Stimulated activated CD4-positive, alpha-beta T cell treated with anti-CD3 and anti-CD28 coated beads, Interleukin-2, amount 100 ng/mL, for 48 hours (primary cell): ENCODE measurements around the gene BIN1.
A peak's percentile ranks its signal among the peaks of the same experiment; 100 is the strongest.

Source experiments
- DNase-seq, 2 donors: peaks; one replicate each; pipeline ENCODE4 v3.0.0-alpha.2; 2020

The BIN1 gene

DNA sequence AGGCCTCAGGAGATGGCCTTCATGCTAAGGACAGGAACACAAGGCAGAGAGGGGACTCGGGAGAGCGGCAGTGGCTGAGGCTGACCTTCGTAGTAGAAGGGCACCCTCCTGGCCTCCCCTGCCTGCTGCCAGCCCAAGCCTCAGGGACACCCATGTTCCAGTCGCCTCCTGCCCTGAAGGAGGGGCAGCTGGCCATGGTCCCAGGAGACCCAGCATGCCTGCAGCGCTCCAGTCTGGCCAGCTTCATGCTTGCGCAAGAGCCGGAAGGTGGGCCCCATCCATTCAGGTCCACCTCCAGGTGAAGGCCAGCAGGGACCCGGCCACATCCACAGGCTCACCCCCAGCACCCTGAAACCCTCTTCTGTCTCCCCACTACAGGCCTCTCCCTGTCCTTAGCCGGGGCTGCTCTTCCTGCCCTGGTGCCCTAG, 35.0 kb downstream of the BIN1 start:
- DNase-seq, result no peak

DNA sequence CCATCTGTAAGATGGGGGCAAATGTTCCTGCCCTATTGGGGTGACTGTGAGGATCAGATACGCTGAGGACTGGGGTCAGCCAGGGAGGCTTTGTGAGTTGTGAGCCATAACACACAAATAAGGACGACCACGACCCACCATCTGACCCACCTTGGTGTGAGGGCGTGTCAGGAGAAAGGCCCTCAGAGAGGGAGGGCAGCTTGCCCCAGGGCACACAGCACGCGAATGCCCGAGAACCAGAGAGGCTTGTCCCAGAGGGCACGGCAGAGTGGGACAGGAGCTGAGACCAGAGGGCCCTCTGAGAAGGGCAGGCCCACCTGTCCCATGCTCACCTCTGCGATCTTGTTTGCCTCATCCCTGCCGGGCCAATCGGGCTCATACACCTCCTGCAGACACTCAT, 36.7 kb downstream of the BIN1 start:
- no peak for DNase-seq

DNA sequence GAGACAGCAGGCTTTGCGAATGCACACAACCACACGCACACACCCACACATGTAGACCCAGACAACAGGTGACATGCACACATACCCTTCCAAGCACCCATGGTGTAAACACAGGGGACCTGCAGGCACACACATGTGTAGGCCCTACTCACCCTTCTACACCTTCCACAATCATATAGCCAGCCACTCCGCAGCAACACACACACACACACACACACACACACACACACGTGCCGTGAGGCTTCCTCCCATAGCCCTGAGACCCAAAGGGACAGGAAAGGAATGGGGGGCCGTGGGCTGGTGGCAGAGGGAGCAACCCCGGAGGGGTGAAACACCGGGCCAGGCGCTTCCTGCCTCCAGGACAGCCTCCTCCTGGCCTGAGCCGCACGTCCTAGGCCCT, 37.4 kb downstream of the BIN1 start:
- no peak for DNase-seq

DNA sequence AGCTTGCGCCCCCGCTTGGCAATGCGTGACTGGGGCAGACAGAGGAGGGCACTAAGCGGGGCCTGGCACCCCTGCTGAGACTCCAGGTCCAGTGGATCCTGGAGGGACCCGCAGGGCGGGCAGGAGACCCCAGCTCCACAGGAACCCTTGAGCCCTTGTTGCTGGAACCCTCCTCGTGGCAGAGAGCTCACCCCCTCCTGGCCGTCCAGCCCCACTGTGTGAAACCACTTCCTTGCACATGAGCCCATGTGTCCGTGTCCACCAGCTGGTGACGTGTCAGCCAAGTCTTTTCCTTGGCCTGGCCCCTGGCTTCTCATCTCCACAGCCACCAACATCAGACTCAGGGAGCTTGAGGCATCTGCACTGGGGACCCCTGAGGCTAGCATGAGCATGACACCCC, 38.0 kb downstream of the BIN1 start:
- no peak for DNase-seq

DNA sequence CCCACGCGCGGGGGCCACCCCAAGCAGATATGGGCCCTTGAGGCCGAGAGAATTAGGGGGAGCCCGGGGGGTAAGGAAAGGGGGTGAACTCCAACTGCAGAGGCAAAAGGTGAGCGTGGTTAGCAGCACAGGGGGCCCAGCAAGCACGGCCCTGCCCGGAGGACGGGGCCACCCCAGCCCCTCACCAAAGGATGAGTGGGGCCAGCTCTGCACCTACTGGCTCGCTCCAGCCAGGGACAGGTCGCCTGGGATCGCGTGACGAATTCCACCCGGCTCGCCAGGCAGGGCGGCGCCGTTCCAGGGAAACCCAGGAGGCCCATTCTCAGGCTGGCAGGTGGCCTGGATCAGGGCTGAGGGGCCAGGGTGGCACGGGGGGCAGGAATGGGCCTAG, 38.6 kb downstream of the BIN1 start:
- DNase-seq, result no peak

DNA sequence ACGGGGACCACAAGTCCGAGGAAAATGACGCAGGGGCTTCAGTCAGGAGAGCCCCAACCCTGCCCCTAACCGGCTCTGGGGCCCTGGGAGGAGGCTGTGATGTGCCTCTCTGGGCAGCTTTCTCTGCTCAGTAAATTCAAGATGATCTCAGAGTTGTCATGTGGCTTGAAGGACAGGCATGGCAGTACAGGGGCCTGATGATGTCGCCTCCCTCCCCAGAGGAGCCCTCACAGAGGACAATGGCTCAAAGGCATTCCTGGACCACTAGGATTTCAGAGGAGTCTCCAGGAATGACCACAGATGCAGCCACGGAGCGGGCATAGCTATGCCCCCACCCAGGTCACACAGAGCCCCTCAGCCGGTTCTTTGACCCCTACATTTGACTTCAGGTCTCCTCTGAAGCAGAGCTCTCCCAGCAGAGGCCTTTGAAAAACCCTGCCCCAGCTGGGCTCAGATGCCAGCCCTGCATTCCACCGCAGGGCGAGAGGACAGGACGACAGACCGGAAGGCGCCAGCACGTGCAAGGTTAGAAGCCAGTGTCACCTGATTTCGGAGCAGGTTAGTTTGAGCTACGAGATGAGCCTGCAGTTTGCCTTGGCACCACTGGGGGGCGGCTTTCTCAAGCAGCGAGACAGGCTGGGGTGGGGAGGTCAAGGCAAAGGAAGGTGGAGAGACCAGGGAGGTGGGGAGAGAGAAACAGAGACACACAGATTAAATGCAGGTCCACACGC, 39.2 kb downstream of the BIN1 start:
- DNase-seq, result peak; percentile 63 to 70

DNA sequence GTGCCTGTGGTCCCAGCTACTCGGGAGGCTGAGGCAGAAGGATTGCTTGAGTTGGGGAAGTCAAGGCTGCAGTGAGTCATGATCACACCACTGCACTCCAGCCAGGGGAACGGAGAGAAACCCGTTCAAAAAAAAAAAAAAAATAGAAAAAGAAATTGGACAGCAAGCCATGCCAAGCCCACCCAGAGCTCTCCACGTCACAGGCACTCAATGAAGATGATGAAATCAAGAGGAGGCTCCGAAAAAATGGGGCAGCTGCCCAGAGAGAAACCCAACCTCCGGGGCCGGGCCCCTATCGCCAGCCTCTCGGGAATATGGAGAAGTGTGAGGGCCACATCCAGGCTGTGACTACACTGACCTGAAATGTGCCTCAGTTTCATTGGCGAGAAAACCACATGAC, 40.0 kb downstream of the BIN1 start:
- no peak for DNase-seq

DNA sequence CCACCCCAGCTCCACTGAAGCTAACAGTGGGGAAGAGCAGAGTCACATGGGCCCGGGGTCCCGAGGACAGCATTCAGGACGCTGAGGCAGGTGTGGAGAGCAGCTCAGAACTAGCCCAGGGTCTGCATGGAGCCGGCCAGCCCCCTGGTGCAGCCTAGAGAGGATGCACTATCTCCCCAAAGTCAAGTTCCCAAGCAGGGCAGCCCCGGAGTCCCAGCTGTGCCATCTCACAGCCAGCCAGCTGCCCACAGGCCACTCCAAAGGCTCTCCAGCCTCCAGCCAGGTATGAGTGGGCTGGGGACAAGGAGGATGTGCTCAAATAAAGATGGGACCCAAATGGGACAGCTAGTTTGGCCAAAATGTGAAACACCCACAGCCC, 41.0 kb downstream of the BIN1 start:
- DNase-seq, result no peak

DNA sequence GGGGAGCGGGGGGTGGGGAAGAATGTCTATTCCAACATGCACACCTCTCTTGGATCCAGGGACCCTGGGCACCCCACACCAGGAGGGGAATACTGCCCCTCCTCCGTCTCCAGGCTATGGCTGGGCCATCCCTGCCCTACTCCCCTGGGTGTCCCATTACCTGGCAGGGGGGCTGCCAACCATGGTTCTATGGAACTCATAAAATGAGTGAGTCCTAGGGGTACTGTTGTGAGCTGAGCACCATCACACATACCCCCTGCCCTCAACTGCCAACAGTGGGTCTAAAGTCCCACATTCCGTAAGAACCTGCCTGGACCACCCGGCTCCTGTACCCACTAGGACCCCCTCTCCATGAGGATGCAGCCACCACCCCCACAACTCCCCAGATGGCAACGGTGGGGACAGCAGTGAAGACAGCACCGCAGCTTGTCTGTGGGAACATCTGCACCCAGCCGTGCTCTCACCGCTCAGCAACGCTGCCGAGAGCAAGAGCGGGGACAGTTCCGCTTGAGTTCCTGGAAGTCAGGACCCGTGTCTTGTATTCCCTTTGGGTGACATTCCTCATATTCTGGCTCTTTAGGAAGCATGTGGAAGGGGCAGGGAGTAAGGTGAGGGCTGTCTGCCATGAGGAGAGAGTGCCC, 41.5 kb downstream of the BIN1 start:
- DNase-seq, result no peak

DNA sequence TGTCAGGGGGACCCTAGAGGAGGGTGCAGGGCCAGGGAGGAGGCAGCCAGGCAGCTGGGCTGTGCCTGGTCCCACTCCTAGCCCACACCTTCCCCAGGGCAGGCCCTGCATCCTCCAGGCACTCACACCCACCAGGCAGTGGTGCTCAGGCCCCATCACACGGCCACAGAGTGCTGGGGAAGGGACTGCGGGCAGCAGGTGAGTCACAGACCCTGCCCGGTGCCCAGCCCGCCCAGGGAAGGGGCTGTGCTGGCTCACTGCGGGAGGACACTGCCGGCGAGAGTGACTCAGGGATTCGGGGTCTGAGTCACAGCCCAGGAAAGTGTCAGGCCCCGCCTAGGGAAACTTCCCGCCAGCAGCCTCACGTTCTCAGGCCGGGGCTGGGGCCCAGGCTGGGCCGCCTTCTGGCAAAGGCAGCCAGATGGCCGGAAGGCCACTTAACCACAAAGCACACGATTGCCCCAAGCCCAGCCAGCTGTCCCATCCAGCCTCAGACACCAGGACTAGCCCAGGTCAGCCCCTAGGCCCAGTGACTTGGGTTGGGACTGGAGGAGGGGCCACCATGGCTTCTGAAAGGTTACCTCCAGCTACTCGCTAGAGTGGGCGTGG, 42.2 kb downstream of the BIN1 start:
- peak; percentile 71 for DNase-seq

DNA sequence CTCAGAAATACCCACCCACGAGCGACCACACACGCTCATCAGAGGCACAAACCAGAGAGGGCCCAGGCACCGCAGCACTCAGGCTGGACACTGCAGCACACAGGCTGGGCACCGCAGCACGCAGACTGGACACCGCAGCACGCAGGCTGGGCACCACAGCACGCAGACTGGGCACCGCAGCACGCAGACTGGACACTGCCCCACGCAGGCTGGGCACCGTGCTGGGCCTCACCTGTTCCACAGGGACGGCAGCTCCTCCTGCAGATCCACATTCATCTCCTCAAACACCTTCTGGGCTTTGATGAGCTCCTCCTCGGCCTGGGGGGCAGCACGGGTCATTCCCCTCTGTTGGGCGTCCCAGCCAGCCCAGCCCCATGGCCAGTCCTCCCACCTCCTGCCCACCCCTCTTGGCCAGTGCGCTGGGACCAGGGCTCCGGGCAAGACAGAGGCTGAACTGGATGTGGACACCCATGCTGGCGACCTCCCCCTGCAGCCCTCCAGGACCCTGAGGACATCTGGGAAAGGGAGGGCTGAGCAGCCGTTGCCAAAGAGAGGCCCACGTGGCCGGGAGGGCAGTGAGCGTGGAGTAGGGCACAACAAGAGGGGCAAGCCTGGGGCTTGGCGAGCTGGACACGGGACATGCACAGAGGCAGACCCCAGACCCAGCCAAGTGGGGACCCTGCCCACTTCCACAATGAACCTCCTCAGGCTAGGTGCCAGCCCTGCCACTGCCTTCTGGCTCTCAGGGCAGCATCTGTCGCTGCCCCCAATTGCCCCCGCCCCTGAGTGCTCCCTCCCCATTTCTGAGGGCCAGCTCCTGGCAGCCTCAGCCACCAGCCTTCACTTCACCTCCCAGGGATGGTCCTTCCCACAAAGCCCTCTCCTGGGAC, 43.0 kb downstream of the BIN1 start:
- no peak for DNase-seq

DNA sequence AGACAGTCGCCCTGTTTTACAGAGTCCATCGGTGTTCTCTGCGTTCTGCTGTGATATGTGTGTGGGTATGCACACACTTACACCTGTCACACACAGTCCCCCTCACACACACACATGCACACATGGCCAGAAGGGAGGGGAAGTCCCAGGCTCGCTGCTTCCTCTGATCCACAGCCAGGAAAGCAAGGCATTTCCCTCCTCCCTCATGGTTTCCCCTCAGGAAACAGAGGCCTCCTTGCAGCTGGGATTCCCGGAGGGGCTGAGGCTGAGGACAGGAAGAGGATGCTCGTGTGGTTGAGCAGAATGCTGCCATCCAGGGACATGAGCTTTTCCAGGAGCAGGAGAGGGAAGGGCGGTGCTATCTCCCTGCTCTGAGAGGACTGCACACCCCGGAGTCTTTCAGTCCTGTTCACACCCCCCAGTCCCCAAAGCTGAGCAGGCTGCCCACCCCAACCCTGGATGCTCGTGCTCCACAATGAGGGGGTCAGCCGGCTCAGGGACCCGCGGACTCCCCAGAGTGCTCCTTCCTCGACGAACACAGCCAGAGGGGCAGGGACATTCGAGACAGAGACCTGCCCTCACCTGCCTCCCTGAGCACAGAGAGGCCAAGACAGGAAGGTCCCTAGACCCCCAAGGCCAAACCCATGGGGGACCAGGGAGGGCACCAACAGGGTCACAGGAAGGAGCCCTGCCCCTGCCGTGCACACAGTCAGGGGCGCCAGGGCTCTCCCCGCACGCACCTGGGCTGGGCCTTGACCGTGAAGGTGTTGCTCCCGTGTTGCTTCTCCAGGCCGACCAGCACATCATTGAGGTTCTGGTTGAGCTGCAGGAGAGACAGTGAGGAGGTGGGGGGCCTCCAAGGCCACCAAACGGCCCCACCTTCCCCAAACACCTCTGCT, 45.3 kb downstream of the BIN1 start:
- no peak for DNase-seq

DNA sequence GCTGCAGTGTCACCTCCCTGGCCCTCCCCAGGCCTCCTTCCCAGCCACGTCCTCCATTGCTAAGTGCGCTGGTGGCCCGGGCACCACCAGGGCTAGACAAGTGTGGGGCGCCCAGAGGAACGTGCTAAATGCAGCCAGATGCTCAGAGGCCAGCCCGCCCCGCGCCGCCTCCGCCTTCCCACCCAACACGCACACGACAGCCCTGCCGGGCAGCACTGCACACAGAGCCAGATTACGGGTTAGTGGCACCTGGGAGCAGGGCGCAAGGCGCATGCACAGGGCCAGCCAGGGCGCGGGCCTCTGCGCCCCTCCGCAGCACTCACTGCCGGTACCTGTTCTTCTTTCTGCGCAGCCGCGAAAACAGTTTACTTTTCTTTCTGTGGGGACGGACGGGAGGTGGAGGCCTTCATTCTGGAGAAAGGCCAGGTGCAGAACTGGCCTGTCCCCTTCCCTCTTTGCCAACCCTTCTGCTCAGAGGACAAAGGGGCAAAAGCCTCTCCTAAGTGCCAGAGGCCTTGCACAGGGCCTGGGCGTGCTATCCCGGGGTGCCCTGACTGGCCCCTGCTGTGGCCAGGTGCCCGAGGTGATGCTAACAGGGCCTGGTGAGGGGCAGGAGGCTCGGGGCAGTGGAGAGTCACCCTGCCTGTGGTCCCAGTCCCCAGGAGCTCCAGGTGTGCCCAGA, 46.5 kb downstream of the BIN1 start:
- no peak for DNase-seq

DNA sequence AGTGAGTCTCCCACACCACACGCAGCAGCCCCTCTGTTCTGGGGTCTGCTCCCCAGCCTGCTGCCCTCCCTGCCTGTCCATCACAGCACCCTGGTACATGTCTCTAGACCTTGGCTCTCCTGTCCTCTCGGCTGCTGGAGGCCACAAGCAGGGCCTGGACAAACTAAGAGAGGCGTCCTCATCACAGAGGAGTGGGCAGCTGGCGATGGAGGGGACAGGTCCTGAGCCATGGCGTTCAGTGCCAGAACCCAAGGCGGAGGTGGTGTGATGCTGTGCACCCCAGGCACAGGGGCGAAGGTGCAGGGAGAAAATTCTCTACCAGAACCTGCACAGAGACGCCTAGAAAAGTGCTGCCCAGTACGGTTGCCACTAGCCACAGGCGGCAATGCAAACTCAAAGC, 47.4 kb downstream of the BIN1 start:
- no peak for DNase-seq

DNA sequence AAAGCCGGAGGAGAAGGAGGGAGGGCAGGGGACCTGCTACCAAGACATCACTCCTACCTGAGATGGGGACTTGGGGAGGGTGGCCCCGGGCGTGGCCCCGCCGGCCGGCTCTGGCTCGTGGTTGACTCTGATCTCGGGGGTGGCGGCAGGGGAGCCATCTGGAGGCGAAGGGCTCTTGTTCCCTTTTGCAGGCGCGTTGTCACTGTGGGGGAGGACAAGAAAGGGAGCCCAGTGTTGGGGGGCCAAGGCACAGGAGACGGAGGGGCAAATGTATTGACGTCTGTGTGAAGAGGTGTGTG, 48.1 kb downstream of the BIN1 start:
- no peak for DNase-seq

DNA sequence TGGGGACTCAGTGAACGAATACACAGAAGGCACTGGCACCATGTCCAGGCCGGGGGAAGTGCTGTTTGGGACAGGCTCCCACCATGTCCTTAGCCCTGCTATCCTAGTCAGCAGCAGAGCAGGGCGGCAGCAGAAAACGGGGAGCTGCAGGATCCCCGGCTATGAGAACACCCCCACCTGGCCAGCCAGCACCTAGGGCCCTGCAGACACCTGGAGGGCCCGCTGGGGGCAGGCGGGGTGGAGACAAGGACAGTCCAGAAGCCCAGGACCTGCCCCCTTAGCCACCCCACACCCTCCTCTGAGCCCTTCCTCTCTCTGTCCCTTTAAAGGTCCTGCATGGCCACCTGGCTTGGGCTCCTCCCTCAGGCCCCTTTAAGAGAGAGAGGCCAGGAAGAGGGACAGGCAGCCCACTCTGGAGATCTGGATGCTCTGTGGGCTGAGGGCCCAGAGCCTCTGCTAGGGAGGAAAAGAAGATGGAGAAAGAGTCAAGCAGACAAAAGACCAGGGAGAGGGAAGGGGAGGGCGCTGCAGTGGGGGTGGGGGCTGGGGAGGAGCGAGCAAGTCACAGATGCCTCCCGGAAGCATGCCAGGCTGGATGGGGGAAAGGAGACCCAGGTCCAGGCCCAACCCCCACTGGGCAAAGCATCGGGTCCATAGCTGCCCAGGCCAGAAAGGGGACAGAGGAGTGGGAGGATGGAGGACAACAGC, 48.6 kb downstream of the BIN1 start:
- DNase-seq, result no peak

DNA sequence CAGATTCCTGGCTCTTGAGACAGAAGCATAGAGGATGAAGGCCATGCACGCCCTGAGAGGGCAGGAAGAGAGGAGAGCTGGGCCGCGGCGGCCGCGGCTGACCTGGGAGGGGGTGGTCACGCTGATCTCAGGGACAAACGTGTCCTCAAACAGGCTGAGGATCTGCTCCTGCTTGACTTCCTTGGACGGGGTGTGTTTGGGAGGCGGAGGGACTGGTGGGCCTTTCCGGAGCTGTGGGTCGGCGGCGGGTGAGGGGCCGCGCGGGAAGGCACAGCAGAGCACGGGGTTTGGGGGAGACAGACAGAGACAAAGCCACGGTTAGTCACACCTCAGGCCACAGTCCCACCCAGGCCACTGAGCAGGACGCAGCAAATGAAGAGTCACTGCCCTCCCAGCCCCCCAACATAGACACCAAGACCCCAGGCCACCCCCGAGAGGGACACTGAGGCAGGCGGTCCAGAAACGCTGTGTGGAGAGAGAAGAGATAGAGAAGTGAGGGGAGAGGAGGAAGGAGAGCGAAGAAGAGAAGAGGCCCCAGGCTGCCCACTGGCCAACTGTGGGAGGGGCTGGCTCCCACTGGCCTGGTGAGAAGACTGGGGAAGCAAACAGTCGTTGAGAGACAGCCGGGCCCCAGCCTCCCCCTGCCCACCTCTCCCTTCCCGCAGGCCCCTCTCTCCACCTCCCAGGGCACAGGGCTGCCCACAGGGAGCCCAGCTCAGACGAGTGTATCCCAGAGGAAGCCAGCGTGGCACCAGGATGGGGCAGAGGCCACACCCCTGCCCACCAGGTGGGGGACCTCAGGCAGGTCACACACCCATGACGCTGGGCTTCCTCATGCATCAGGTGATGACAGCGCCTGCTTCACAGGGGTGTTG, 49.3 kb downstream of the BIN1 start:
- no peak for DNase-seq

DNA sequence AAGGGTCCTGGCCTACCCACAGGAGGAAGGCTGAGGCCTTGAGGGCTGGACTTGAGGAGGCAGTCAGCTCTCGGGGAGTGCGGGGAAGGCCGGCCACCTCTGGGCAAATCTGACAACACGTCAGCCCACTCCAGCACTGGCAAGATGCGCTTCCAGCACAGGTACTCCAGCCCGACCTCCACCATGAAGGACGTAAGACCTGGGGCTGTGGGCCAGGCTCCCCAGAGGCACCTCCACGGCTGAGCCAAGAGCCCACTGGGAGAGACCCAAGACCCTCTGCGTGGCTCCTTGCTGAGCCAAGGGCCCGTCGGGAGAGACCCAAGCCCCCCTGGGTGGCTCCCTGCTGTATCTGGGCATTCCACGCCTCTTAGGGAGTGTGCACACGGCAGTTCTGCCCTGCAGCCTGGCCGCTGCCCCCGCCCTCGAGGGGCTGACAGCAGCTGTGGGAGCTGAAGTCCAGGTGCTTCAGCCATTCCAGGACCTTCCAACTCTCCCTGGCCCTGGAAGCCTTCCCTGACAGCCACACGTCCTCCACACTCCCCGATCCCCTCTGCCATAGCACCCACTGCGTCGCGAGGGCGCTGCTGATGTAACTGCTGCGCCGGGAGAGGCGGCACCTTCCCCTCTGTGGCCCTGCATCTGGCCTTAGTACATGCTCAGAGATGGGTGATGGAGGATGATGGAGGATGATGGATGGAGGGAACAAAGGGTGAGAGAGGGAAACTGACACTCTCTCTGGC, 50.2 kb downstream of the BIN1 start:
- no peak for DNase-seq

DNA sequence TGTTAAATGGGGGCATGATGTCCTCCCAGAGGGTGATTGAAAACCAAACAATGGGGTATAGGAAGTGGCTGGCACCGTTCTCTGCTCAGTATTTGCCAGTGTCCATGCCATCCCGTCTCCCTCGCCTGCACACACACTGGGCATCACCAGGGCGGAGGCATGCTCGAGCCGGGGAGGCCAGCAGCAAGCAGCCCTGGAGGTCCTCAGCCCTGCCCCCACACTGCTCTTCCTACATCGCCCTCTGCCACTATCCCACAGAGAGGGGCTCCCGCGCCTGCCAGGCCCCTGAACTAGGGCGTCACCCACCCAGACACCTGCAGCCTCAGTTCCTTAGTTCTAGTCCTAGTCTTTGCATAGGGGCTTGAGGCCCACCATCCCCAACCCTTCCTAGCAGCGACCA, 50.9 kb downstream of the BIN1 start:
- DNase-seq, result no peak

DNA sequence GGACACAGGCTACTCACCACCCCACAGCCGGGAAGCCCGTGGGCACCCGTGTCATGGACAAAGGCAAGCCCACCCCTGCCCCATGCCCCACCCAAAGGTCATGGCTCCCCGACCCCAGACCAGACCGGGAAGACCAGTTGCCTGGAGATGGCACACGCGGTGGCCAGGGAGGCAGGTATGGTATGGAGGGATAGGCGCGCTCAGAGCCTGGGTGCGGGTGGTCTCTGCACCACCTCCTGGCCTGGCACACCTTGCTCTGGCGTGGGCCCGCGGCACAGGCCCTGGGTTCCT, 51.2 kb downstream of the BIN1 start:
- DNase-seq, result no peak
